Measurements from ENCODE around the gene ART1.

The ART1 gene

GRCh38 chr11:3684129-3684818, 39.3 kb downstream of the ART1 start:
- DNase-seq, result no peak
- Histone ChIP-seq H3K36me3 (replicated peaks) (peaks cover 69% of the 10 kb centered on the region), H3K27me3 (replicated peaks) (no peaks in the 10 kb centered on the region), H3K27ac (no peak overlapping the region), H3K4me3 (ENCODE audit: low read depth, low read length) (no peak overlapping the region)
- in situ Hi-C loops (cut with HindIII; ENCODE audit: low pct_ligation_motif_present, low sequenced_read_pairs), result no loop called here
- no peak for TF ChIP-seq CTCF (IDR thresholded peaks at IDR 0.05; ENCODE audit: low read depth, low read length, missing control alignments)

- in situ Hi-C loops (cut with HindIII; ENCODE audit: low pct_ligation_motif_present, low sequenced_read_pairs), result no loop called here
- peaks cover 64% of the 10 kb centered on the region for H3K36me3 ChIP-seq (replicated peaks)
- no peak for DNase-seq
Measured at GRCh38 chr11:3684819-3685172, 39.9 kb downstream of the ART1 start.

GRCh38 chr11:3685923-3686322, 41.0 kb downstream of the ART1 start:
- Histone ChIP-seq H3K36me3 (replicated peaks) (peaks cover 62% of the 10 kb centered on the region), H3K27ac (no peak overlapping the region), H3K27me3 (replicated peaks) (no peaks in the 10 kb centered on the region), H3K4me3 (ENCODE audit: low read depth, low read length) (no peak overlapping the region)
- DNase-seq, result no peak
- no peak for TF ChIP-seq CTCF (IDR thresholded peaks at IDR 0.05; ENCODE audit: low read depth, low read length, missing control alignments)
- in situ Hi-C loops (cut with HindIII; ENCODE audit: low pct_ligation_motif_present, low sequenced_read_pairs), result no loop called here

More at GRCh38 chr11:3684819-3685172, 39.9 kb downstream of the ART1 start:
- H3K4me3 ChIP-seq (ENCODE audit: low read depth, low read length), result no peak overlapping the region
- H3K27me3 ChIP-seq (replicated peaks), result no peaks in the 10 kb centered on the region
- H3K27ac ChIP-seq, result no peak overlapping the region
- no peak for TF ChIP-seq CTCF (IDR thresholded peaks at IDR 0.05; ENCODE audit: low read depth, low read length, missing control alignments)

- no peak for TF ChIP-seq CTCF (IDR thresholded peaks at IDR 0.05; ENCODE audit: low read depth, low read length, missing control alignments)
- DNase-seq, result peak; percentile 48
- no peak overlapping the region for H3K4me3 ChIP-seq (ENCODE audit: low read depth, low read length)
- peaks cover 62% of the 10 kb centered on the region for H3K36me3 ChIP-seq (replicated peaks)
- in situ Hi-C loops (cut with HindIII; ENCODE audit: low pct_ligation_motif_present, low sequenced_read_pairs), result no loop called here
- no peak overlapping the region for H3K27ac ChIP-seq
- no peaks in the 10 kb centered on the region for H3K27me3 ChIP-seq (replicated peaks)
Measured at GRCh38 chr11:3686751-3687150, 41.8 kb downstream of the ART1 start.

- Histone ChIP-seq H3K4me3 (ENCODE audit: low read depth, low read length) (no peak overlapping the region), H3K27ac (no peak overlapping the region), H3K36me3 (replicated peaks) (peaks cover 72% of the 10 kb centered on the region), H3K27me3 (replicated peaks) (no peaks in the 10 kb centered on the region)
- in situ Hi-C loops (cut with HindIII; ENCODE audit: low pct_ligation_motif_present, low sequenced_read_pairs), result no loop called here
- no peak for DNase-seq
- no peak for TF ChIP-seq CTCF (IDR thresholded peaks at IDR 0.05; ENCODE audit: low read depth, low read length, missing control alignments)
Measured at GRCh38 chr11:3700410-3700809, 55.5 kb downstream of the ART1 start.

GRCh38 chr11:3700910-3701309, 56.0 kb downstream of the ART1 start:
- in situ Hi-C loops (cut with HindIII; ENCODE audit: low pct_ligation_motif_present, low sequenced_read_pairs), result no loop called here
- Histone ChIP-seq H3K36me3 (replicated peaks) (peaks cover 70% of the 10 kb centered on the region), H3K4me3 (ENCODE audit: low read depth, low read length) (no peak overlapping the region), H3K27me3 (replicated peaks) (no peaks in the 10 kb centered on the region), H3K27ac (no peak overlapping the region)
- no peak for TF ChIP-seq CTCF (IDR thresholded peaks at IDR 0.05; ENCODE audit: low read depth, low read length, missing control alignments)
- DNase-seq, result no peak

Data from brain microvascular endothelial cell (primary cell).